Skeletal muscle tissue (tissue), 4 donors: ENCODE data around the gene NOL12. TPM values are rescaled to one million over a fixed set of nuclear protein-coding genes. Genes with fewer than 3 reads are reported as not detected.
"Not testable (repeated sequence)": the region's sequence is repeated elsewhere in the genome, so short reads cannot be mapped to it uniquely, and the experiment has no call there.

Source experiments
- H3K27ac ChIP-seq: one replicate; pipeline ENCODE4 v1.7.0; 2013; ENCODE audit warnings: mild to moderate bottlenecking, low read depth, low read length, inconsistent platforms
- H3K27me3 ChIP-seq, 3 donors: one replicate each; pipeline ENCODE4 v1.7.0; 2013; ENCODE audit warnings: low read length in 3 of 3; ENCODE audit not compliant: control insufficient read depth in 3 of 3, insufficient read depth in 3 of 3
- H3K36me3 ChIP-seq, 3 donors: one replicate each; pipeline ENCODE4 v1.7.0; 2013; ENCODE audit warnings: low read length in 3 of 3; ENCODE audit not compliant: control insufficient read depth in 3 of 3, insufficient read depth in 3 of 3
- H3K4me1 ChIP-seq, 3 donors: one replicate each; pipeline ENCODE4 v1.7.0; 2013; ENCODE audit warnings: low read length in 3 of 3, mild to moderate bottlenecking in 3 of 3; ENCODE audit not compliant: control insufficient read depth in 3 of 3, insufficient read depth in 3 of 3
- H3K4me3 ChIP-seq, 3 donors: one replicate each; pipeline ENCODE4 v1.7.0; 2013; ENCODE audit warnings: low read length in 3 of 3
- H3K9ac ChIP-seq, 3 donors: one replicate each; pipeline ENCODE4 v1.7.0; 2013; ENCODE audit warnings: low read length in 3 of 3, mild to moderate bottlenecking in 3 of 3, moderate library complexity in 2 of 3, low read depth in 1 of 3
- H3K9me3 ChIP-seq, 3 donors: one replicate each; pipeline ENCODE4 v1.7.0; 2013; ENCODE audit warnings: low read length in 3 of 3; ENCODE audit not compliant: control insufficient read depth in 3 of 3
- total RNA-seq: library from RNA; depleted of rRNA; stranded (reverse); fragments of >200 nt; gene quantifications from one replicate; pipeline ENCODE4 v1.2.3, GENCODE V29; 2014
- donor health status: Osteomylitis.

The NOL12 gene
- total RNA-seq, 1 donor from 2014 or later: 7.8 TPM

GRCh38 chr22:37647317-37647716 lies 38.8 kb upstream of the NOL12 start:
- Histone ChIP-seq H3K36me3 (no peaks in the 10 kb centered on the region), H3K4me1 (peaks cover 0 to 9% (median 8%) of the 10 kb centered on the region in 3 donors), H3K27ac (no peak overlapping the region), H3K9ac (no peak overlapping the region), H3K9me3 (no peaks in the 10 kb centered on the region), H3K4me3 (no peak overlapping the region), H3K27me3 (no peaks in the 10 kb centered on the region)

DNA sequence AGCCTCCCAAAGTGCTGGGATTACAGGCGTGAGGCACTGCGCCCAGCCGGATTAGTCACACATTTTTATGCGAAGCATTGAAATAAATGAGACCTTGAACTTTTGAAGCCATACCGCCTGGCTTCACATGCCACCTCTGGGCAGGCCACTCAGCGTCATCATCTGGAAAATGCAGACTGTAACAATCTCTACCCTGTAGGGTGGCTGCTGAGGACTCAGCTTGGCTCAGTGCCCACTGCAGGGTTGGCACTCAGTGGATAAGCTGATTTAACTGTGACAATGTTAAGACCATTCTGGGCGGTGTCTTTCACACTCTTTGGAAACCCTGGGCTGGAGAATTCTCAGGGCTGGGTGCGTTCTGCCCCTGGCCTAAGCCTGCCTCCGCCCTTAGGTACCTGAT lies 38.2 kb upstream of the NOL12 start:
- H3K9me3 ChIP-seq: no peaks in the 10 kb centered on the region
- H3K4me1 ChIP-seq: peaks cover 0 to 9% (median 8%) of the 10 kb centered on the region in 3 donors
- H3K36me3 ChIP-seq: no peaks in the 10 kb centered on the region
- H3K9ac ChIP-seq: no peak overlapping the region
- H3K4me3 ChIP-seq: no peak overlapping the region
- no peaks in the 10 kb centered on the region for H3K27me3 ChIP-seq
- no peak overlapping the region for H3K27ac ChIP-seq

GRCh38 chr22:37650463-37651136 lies 35.5 kb upstream of the NOL12 start:
- Histone ChIP-seq H3K27ac (no peak overlapping the region), H3K4me1 (no peaks in the 10 kb centered on the region), H3K4me3 (no peak overlapping the region), H3K27me3 (no peaks in the 10 kb centered on the region), H3K9ac (no peak overlapping the region), H3K36me3 (peaks cover 0 to 3% (median 0%) of the 10 kb centered on the region in 3 donors), H3K9me3 (no peaks in the 10 kb centered on the region)

DNA sequence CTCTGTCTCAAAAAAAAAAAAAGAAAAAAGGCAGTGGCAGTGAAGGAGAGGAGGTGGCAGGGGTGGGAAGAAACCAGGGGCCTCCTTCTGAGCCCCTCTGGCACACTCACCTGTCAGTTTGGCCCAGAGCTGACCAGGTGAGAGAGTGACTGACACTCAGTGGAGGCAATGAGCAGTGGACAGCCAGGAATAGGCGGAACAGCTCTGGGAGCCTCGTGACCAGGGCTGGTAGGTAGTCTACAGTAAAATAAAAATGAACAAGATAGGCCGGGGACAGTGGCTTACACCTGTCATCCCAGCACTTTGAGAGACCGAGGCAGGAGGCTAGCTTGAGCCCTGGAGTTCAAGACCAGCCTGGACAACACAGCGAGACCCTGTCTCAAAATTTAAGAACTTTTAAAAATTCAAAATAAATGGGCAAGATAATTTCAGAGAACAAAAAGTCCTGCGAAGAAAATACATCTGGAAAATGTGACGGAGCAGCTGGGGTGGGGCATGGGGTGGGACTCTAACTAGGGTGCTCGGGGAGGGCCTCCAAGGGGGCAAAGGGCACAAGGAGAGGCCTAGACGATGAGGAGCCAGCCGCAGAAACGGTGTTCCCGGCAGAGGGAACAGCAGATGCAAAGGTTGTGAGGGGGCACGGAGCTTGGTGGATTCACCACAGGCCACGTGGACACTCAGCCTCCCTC lies 31.4 kb upstream of the NOL12 start:
- Histone ChIP-seq H3K27ac (no peak overlapping the region), H3K9me3 (no peaks in the 10 kb centered on the region), H3K27me3 (no peaks in the 10 kb centered on the region), H3K4me1 (peaks cover 13 to 14% (median 14%) of the 10 kb centered on the region in 3 donors), H3K36me3 (peaks cover 0 to 3% (median 0%) of the 10 kb centered on the region in 3 donors), H3K9ac (no peak overlapping the region), H3K4me3 (no peak overlapping the region)

DNA sequence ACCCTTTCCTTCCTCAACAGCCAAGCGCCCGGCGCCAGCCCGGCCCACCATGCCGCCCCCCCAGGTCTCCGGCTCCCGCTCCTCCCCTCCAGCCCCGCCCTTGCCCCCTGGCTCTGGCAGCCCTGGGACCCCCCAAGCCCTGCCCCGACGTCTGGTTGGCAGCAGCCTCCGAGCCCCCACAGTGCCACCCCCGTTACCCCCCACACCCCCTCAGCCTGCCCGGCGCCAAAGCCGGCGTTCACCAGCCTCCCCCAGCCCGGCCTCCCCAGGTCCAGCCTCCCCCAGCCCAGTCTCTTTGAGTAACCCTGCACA lies 30.9 kb upstream of the NOL12 start:
- Histone ChIP-seq H3K27ac (no peak overlapping the region), H3K9ac (no peak overlapping the region)

DNA sequence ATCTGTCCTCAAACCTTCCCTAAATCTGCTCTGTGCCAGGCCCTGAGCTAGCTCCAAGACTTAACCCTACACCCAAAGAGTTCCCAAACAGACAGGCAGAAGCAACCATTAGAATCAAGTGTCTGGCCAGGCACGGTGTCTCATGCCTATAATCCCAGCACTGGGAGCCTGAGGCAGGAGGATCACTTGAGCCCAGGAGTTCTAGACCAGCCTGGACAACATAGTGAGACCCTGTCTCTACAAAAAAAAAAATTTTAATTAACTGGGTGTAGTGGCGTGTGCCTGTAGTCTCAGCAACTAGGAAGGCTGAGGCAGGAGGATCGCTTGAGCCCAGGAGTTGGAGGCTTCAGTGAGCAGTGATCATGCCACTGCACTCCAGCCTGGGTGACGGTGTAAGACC lies 29.6 kb upstream of the NOL12 start:
- H3K9me3 ChIP-seq, H3K27ac ChIP-seq, H3K4me3 ChIP-seq, H3K36me3 ChIP-seq, H3K27me3 ChIP-seq: not testable (repeated sequence)
- H3K4me1 ChIP-seq: peaks cover 32 to 33% (median 33%) of the 10 kb centered on the region in 3 donors
- peak overlapping the region in 1 of 3 donors; percentile 16 for H3K9ac ChIP-seq

More for the DNA sequence above, 30.9 kb upstream of the NOL12 start:
- H3K9me3 ChIP-seq: no peaks in the 10 kb centered on the region
- no peak overlapping the region for H3K4me3 ChIP-seq
- peaks cover 18 to 19% (median 19%) of the 10 kb centered on the region in 3 donors for H3K4me1 ChIP-seq
- peaks cover 0 to 3% (median 0%) of the 10 kb centered on the region in 3 donors for H3K36me3 ChIP-seq
- no peaks in the 10 kb centered on the region for H3K27me3 ChIP-seq

- H3K4me3 ChIP-seq: peak overlapping the region; percentile 70 to 92 (median 84)
- peaks cover 0 to 3% (median 0%) of the 10 kb centered on the region in 3 donors for H3K36me3 ChIP-seq
- H3K9ac ChIP-seq: peak overlapping the region; percentile 51 to 90 (median 80)
- H3K27ac ChIP-seq: peak overlapping the region; percentile 68
- no peaks in the 10 kb centered on the region for H3K9me3 ChIP-seq
- H3K27me3 ChIP-seq: no peaks in the 10 kb centered on the region
- H3K4me1 ChIP-seq: peaks cover 38 to 40% (median 39%) of the 10 kb centered on the region in 3 donors
These were observed 28.5 kb upstream of the NOL12 start for GRCh38 chr22:37657590-37658132.

GRCh38 chr22:37658133-37659065 lies 27.7 kb upstream of the NOL12 start, which contains the start of gene PDXP:
Gene PDXP (plus strand): TSS chr22:37658723. CDS start chr22:37658783, 60 bp downstream.
- Histone ChIP-seq H3K36me3 (peaks cover 0 to 2% (median 0%) of the 10 kb centered on the region in 3 donors), H3K9me3 (no peaks in the 10 kb centered on the region), H3K9ac (peak within 1 kb of the TSS; percentile 72 to 90 (median 88)), H3K27me3 (no peaks in the 10 kb centered on the region), H3K4me3 (peak within 1 kb of the TSS; percentile 83 to 92 (median 84)), H3K4me1 (peaks cover 39 to 42% (median 40%) of the 10 kb centered on the region in 3 donors), H3K27ac (peak within 1 kb of the TSS; percentile 68)

DNA sequence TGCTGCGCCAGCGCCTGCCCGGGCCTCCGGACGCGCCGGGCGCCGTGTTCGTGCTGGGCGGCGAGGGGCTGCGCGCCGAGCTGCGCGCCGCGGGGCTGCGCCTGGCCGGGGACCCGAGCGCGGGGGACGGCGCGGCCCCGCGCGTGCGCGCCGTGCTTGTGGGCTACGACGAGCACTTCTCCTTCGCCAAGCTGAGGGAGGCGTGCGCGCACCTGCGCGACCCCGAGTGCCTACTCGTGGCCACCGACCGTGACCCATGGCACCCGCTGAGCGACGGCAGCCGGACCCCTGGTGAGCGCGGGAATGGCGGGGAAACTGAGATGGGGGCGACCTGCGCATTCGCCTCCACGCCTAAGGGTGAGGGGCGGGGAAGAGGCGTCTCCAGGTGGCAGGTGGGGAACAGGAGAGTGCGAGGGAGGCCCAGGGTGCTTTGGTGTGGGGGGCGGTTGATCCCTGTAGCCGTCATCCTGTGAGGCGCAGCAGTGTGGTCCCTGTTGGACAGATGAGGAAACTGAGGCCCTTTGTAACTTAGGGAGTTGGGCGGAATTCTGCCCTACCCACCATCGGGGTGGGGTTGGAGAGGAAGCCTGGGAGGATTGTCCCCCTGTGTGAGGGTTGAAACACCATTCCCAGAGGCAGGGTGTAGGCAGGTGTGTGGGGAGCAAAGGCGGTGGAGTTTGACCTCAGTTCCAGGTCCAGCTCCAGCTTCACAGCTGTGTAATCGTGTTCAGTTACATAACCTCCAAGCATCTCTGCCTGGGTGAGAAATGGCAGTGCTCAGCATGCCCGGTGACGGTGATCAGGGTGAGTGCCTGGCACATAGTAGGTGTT lies 26.9 kb upstream of the NOL12 start:
- Histone ChIP-seq H3K27me3 (no peaks in the 10 kb centered on the region), H3K9me3 (no peaks in the 10 kb centered on the region), H3K4me1 (peaks cover 41 to 45% (median 43%) of the 10 kb centered on the region in 3 donors), H3K27ac (peak overlapping the region; percentile 40), H3K4me3 (peak overlapping the region; percentile 49 to 83 (median 83)), H3K36me3 (no peaks in the 10 kb centered on the region), H3K9ac (peak overlapping the region; percentile 23 to 88 (median 72))
